Measurements from ENCODE around the gene BNIP5.
A peak's percentile ranks its signal among the peaks of the same experiment; 100 is the strongest.

The BNIP5 gene

GRCh38 chr6:36336779-36337241, at the start of gene BNIP5:
TSS of gene BNIP5 (minus strand) at chr6:36336888. CDS start at chr6:36330690, 6,198 bp downstream.
- DNase-seq, result no peak

GRCh38 chr6:36384095-36384494, 47.4 kb upstream of the BNIP5 start:
- DNase-seq, result no peak

DNA sequence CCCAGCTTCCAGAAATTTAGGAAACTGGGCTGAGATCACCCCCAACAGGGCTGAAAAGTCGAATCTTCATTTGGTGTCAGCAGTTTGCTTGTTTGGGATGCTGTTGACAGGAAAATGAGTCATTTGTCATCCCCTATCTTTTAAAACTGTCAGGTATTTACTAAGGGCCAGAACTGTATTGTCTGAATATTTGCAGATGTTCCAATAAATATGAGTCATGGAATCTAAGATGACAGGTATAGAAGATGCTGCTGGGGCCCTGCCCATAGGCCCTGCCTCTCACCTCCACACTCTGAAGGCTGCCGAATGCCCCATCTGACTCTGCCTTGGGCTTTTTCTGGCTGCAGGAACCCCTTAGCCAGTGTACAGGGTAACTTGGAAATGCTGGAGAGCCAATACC, 46.9 kb upstream of the BNIP5 start:
- peak; percentile 44 for DNase-seq

GRCh38 chr6:36382976-36383375, 46.3 kb upstream of the BNIP5 start:
- no peak for DNase-seq

DNA sequence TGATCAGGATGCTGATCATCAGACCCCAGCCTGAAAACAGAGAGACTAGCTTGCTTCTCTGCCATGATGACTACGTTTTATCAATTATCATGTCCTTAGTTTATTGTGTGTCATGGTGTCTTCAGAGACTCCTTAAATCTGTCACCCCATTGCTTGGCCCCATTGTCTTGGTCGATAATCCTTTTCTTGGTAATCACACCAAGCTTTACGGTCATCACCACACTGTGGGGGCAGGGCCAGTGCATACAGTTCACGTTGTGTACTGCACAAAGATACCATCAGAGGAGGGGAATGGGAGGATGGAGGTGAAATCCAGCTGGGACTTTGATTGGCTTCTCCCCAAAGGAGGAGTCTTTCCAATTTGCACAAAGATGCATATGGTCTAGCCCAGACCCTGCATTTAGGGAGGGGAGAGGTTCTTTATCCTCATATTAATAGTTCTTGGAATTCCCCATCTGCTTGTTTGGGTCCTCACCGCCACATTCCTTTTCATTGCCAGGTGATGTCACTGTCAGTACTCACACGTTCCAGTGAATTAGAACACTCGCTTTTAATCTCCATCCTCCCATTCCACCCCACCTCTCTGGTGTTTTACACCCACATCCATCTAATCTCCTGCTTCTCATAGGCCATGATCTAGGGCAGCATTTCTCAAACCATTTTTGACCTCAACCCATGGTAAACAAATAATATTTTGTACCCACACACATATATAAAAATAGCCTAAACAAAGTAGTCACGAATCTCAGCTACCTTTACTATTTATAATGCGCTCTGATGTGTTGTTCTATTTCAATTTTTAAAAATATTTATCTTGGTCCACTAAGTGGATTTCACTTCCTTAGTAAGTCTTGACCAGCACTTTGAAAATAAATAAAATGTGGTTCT, 45.1 kb upstream of the BNIP5 start:
- DNase-seq, result no peak

DNA sequence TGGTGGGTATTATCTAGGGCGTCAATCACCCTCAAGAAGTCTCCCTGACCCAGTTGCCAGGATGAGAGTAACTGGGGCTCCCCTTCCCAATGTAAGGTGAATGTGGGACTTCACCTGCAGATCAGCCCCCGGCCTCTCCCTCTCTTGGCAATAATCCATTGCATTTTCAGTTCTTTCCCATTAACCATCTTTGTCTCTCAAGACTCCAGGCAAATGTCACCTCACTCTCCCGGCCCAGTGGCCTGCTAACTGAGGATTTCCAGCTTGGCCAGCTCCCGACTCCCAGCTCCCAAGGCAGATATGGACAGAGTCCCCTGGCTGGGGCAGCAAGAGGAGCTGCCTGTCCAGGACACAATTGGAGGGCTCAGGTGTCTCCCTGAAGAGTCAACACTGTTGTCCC, 43.5 kb upstream of the BNIP5 start:
- DNase-seq, result no peak

- DNase-seq, result no peak
Observed at GRCh38 chr6:36378936-36379335, 42.2 kb upstream of the BNIP5 start.

DNA sequence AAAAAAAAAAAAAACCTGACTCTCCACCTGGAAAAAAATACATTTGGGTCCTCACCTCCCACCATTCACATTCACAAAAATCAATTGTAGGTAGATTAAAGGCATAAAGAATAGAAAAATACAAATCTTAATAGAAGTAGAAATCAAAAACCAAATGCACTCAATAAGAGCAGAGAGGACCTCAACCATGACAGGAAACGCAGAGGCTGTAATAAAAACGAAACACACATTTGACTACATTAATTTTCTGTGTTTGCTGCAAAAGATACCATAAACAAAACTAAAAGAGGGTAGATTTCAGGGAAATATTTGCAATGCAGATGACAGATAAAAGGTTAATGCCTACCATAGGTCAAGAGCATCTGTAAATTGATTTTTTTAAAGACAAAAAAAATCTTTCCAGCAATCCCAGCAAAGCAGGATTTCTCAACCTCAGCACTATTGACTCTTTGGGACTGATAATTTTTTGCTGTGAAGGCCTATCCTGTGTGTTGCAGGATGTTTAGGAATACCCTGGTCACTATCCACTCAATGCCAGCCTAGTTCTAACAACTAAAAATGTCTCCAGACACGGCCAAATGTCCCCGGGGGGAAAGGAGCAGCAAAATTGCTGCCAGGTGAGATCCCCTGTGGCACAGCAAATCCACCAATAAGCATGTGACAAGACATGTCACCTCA, 41.7 kb upstream of the BNIP5 start:
- no peak for DNase-seq

GRCh38 chr6:36377594-36377993, 40.9 kb upstream of the BNIP5 start:
- DNase-seq, result no peak

GRCh38 chr6:36376742-36377141, 40.1 kb upstream of the BNIP5 start:
- DNase-seq, result no peak

DNA sequence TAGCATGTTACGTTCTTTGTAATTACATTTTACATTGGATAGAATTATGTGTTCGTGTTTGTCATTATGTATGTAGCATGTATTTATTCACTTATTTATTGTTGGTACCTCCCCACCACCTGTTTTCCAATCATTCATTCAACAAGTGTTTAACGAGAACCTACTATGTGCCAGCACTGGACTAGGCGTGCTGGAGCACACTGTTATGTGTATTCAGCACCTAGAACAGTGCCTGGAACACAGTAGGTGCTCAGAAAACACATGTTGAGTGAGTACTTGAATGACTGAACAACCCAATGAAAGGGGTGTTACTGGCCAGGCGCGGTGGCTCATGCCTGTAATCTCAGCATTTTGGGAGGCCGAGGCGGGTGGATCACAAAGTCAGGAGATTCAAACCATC, 39.5 kb upstream of the BNIP5 start:
- DNase-seq, result no peak

DNA sequence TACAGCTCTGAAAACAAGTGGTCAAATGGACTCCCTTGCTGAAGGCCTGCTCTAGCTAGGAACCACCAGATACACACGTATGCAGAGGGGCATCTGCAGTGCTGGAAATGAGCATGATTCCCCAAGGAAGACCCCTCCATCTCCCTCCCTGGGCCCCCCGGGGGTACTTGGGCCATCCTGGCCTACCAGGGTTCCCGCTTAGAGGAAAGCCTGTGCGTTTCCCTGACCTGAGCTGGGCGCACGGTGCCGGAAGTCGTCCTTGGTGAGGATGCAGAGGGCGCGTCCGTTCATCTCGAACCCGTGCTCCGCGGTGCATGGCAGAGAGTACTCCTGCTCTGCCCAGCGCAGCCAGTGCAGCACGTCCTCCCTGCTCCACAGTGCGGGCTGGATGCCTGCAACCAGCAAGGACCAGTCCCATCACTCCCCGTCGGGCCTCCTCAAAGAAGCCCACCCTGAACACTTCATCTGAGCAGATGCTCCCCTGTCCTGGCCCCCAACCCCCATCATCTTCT, 39.0 kb upstream of the BNIP5 start:
- no peak for DNase-seq

- DNase-seq, result no peak
Observed at GRCh38 chr6:36374972-36375371, 38.3 kb upstream of the BNIP5 start.

DNA sequence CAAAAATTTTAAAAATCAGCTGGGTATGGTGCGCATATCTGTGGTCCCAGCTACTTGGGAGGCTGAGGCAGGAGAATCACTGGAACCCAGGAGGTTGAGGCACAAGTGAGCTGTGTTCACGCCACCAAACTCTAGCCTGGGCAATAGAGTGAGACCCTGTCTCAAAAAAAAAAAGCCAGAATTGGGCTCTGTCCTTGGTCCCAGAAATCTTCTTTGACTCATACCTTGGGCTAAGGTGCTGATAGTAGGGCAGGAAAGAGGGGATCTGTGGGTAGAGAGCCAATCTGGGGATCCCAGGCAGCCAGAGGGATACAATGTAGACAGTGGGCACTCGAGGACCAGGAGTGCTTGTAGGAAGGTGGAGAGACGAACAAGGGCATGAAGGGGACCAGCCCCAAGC, 37.5 kb upstream of the BNIP5 start:
- no peak for DNase-seq

DNA sequence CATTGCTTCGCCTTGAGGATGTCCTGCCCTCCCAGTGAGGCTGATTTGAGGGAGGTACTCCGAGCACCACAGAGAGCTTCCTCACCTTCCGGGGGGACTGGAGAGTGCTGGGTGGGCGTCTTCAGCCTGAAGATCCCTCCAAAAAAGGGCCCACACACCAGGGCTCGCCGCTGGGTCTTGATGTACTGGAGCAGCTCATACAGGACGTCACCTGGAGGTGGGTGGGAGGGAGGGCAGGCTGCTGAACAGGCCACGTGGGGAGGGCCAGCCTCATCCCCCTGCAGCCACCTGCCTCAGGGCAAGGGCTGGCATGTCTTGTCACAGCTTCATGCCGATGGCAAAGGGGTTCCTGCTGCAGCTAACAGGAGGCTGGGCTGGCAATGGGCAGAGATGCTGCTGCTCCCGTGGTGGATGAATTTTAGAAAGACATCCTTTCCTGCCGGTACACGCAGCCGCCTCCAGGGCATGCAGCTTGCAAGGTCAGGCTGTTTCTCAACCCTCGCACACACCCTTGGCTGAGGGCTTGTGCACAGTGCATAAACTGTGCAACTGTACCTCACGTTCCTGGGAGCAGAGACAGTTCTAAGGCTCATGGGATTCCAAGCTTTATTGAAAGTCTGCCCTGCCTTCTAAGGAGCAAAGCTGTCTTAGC, 36.8 kb upstream of the BNIP5 start:
- DNase-seq, result no peak

DNA sequence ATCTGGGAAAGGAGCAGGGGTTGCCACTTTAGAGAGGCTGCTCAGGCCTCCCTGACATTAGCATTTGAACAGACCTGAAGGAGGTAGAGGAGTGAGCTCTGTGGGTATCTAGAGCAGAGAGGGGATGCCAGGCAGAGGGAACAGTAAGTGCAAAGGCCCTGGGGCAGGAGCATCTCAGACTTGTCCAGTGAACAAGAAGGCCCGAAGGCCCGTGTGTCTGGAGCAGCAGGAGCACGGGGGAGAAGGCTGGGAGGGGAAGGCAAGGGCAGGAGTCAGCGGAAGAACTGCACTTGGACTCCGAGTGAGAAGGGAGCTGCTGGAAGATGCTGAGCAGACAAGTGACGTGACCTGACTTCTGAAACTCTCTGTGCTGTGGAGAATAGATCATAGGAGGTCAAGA, 35.4 kb upstream of the BNIP5 start:
- no peak for DNase-seq

DNA sequence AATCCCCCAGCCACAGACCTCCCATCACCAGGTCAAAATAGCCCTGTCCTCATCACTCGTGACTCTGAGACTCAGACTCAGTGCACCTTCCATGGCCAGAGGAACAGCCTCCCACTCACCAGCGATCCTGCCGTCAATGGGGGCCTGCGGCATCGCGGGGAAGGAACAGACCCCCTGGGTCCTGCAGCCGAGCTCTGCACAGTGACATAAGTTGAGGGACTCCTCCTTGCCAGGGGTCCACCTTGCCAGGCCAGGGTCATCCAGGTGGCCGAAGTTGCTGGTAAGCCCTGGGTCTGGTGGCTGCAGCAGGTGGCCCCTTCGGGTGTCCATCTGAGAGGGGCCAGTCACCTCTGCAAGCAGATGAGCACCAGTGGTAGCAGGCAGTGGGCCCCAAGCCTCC, 34.5 kb upstream of the BNIP5 start:
- DNase-seq, result no peak

DNA sequence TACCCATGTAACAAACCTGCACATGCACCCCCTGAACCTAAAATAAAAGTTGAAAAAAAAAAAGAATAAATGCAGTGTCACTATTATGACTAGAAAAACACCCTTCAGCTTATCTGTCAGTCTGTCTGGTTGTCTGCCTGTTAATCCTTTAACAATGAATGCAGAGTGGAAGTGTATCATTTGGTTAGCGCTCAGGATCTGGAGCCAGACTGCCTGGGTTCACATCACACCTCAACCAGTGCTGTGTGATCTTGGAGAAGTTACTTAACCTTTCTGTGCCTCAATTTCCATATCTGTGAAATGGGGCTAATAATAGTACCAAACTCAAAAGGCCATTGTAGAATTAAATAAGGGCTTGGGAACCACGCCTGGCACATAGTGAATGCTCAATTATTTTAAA, 34.0 kb upstream of the BNIP5 start:
- no peak for DNase-seq

DNA sequence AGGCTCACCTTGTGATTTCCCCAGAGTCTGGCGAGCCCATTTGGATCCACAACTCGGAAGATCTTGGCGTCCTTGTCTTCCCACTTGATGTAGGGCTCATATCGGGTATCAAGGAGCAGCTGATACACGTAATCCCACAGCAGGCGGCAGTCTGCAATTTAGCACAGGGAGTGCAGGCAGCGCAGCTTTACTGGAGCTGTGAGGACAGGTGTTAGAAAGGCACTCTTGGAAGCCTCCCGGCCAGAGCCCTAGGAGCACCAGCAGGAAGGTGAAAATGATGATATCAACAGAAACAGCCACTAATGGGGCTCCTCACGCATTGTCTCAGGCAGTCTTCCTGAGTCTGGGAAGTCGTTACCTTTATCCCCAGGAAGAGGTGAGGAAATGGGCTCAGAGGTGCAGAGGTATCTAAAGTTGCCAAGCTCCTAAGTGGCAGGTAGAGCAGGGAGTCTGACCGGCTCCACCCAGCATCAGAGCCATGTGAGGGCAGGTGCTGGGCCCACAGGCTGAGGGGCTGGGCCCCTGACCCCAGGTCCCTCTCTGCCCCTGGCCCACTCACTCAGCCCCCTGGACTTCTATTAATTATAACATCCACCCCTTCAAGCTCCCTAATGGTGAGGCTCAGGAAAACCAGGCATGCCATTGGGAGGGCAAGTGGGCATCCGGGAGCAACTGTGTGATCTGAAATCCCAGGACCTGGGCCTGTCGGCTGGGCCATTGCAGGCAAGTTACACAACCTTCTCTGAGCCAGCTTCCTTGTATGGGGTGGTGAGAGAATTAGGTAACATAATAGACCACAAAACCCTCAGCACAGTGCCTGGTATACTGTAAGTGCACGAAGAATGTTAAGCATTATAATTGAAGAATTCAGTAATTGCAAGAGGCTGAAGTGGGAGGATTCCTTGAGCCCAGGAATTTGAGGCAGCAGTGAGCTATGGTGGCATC, 32.5 kb upstream of the BNIP5 start:
- DNase-seq, result no peak

- DNase-seq, result no peak
Observed at GRCh38 chr6:36368421-36368820, 31.7 kb upstream of the BNIP5 start.

GRCh38 chr6:36367743-36368142, 31.1 kb upstream of the BNIP5 start:
- DNase-seq, result no peak

Measured in CD4-positive, alpha-beta T cell treated with Interleukin-6 for 4 hours (primary cell).